Suppressor macrophage treated with lipopolysaccharide for 4 hours (primary cell): ENCODE results near the gene USP4.
"Not testable (repeated sequence)": the region's sequence is repeated elsewhere in the genome, so short reads cannot be mapped to it uniquely, and the experiment has no call there.

Experiments
- DNase-seq: peaks from one replicate; pipeline ENCODE4 v3.0.0-alpha.2; 2020

USP4 gene

GRCh38 chr3:49244581-49245205 lies 95.2 kb downstream of the USP4 start:
- DNase-seq: peak; percentile 52

- DNase-seq: peak; percentile 16
These were observed 99.8 kb downstream of the USP4 start for GRCh38 chr3:49240091-49240490.

- DNase-seq: peak; percentile 97
These were observed 101.4 kb downstream of the USP4 start for GRCh38 chr3:49238274-49239127.

GRCh38 chr3:49237344-49237743 lies 102.5 kb downstream of the USP4 start:
- DNase-seq: no peak

GRCh38 chr3:49236226-49236625 lies 103.6 kb downstream of the USP4 start:
- DNase-seq: no peak

- not testable (repeated sequence) for DNase-seq
These were observed 111.0 kb downstream of the USP4 start for GRCh38 chr3:49228817-49229216.
